GM19035 (cell line): ENCODE measurements around the gene PRDX2.
A peak's percentile ranks its signal among the peaks of the same experiment; 100 is the strongest.

Source experiments
- ATAC-seq: cut with Tn5 transposase; IDR thresholded peaks from one replicate; pipeline ENCODE4 v1.9.1; 2021; ENCODE audit not compliant: unreplicated experiment

PRDX2 gene

GRCh38 chr19:12782424-12783290 is 18.9 kb downstream of the PRDX2 start:
- ATAC-seq = peak; percentile 36

- peak; percentile 9 for ATAC-seq
These were observed 19.5 kb downstream of the PRDX2 start for GRCh38 chr19:12782174-12782423.

- no peak for ATAC-seq
These were observed 22.2 kb downstream of the PRDX2 start for GRCh38 chr19:12779162-12779993.

GRCh38 chr19:12778905-12779161 is 22.8 kb downstream of the PRDX2 start:
- ATAC-seq = no peak

GRCh38 chr19:12778017-12778904 is 23.3 kb downstream of the PRDX2 start:
- no peak for ATAC-seq

- peak; percentile 38 for ATAC-seq
These were observed 24.2 kb downstream of the PRDX2 start for GRCh38 chr19:12777217-12778016.

GRCh38 chr19:12774588-12775555 is 26.7 kb downstream of the PRDX2 start, which contains the start of gene HOOK2:
HOOK2 (minus strand) TSS chr19:12775552; CDS start chr19:12775449, 103 bp downstream.
- peak; percentile 19 for ATAC-seq

- no peak for ATAC-seq
These were observed 28.0 kb downstream of the PRDX2 start for GRCh38 chr19:12773571-12773970.

GRCh38 chr19:12772323-12772722 is 29.3 kb downstream of the PRDX2 start:
- ATAC-seq = no peak

- ATAC-seq = no peak
These were observed 30.7 kb downstream of the PRDX2 start for GRCh38 chr19:12770922-12771321.

GRCh38 chr19:12769689-12770088 is 31.9 kb downstream of the PRDX2 start:
- no peak for ATAC-seq

GRCh38 chr19:12767666-12768065 is 33.9 kb downstream of the PRDX2 start:
- no peak for ATAC-seq

- ATAC-seq = no peak
These were observed 34.5 kb downstream of the PRDX2 start for GRCh38 chr19:12767150-12767549.

GRCh38 chr19:12766051-12766521 is 35.5 kb downstream of the PRDX2 start:
- no peak for ATAC-seq

GRCh38 chr19:12764698-12765097 is 36.9 kb downstream of the PRDX2 start:
- no peak for ATAC-seq

- ATAC-seq = no peak
These were observed 38.5 kb downstream of the PRDX2 start for GRCh38 chr19:12763100-12763499.

GRCh38 chr19:12759686-12760085 is 41.9 kb downstream of the PRDX2 start:
- no peak for ATAC-seq

GRCh38 chr19:12757544-12758274 is 43.9 kb downstream of the PRDX2 start:
- ATAC-seq = no peak
